WTC11 (cell line): ENCODE measurements around the gene OR2M2. TPM values are rescaled to one million over a fixed set of nuclear protein-coding genes. Genes with fewer than 3 reads are reported as not detected.

Experiments used
- ATAC-seq: fragments of 200-7000 bp; cut with Tn5 transposase; 2 replicates; pipeline ENCODE4 v1.10.0; 2021; ENCODE audit warnings: mild to moderate bottlenecking, moderate library complexity
- CTCF ChIA-PET: fragments of 300-600 bp; sonication (Branson Sonifier 250); formaldehyde crosslinking; loops from one replicate; lab custom pipeline; 2021; ENCODE audit warnings: antibody characterized with exemption; lab: Charles Lee
- POLR2A ChIA-PET: fragments of 350-600 bp; sonication (Branson Sonifier 250); formaldehyde crosslinking; loops from one replicate; lab custom pipeline; 2021; ENCODE audit warnings: antibody characterized with exemption; lab: Charles Lee
- DNase-seq: peaks from one replicate; pipeline ENCODE4 v3.0.0; 2021; ENCODE audit warnings: low spot score
- H3K27ac Mint-ChIP-seq: 2 replicates; pipeline ENCODE4 v1.8.0; 2021; ENCODE audit warnings: mixed read lengths
- H3K27me3 Mint-ChIP-seq: 2 replicates; pipeline ENCODE4 v1.8.0; 2021; ENCODE audit warnings: low read depth, mild to moderate bottlenecking, moderate library complexity, mixed read lengths
- H3K36me3 Mint-ChIP-seq: 2 replicates; pipeline ENCODE4 v1.8.0; 2021; ENCODE audit warnings: mixed read lengths
- H3K4me1 Mint-ChIP-seq: 2 replicates; pipeline ENCODE4 v1.8.0; 2022; ENCODE audit warnings: mixed read lengths
- H3K4me3 Mint-ChIP-seq: 2 replicates; pipeline ENCODE4 v1.8.0; 2021; ENCODE audit warnings: mild to moderate bottlenecking, moderate library complexity, mixed read lengths
- H3K9me3 Mint-ChIP-seq: 2 replicates; pipeline ENCODE4 v1.8.0; 2021; ENCODE audit warnings: mixed read lengths
- ATF1 ChIP-seq: sonication (generic); formaldehyde crosslinking; IDR thresholded peaks from 2 replicates; pipeline ENCODE4 v1.8.1; 2023; ENCODE audit warnings: mild to moderate bottlenecking, moderate library complexity, missing genetic modification reagents
- ESRRA ChIP-seq: sonication (generic); formaldehyde crosslinking; IDR thresholded peaks from 2 replicates; pipeline ENCODE4 v1.8.1; 2022; ENCODE audit warnings: mild to moderate bottlenecking, missing genetic modification reagents, borderline replicate concordance
- FOXP1 ChIP-seq: sonication (generic); formaldehyde crosslinking; IDR thresholded peaks from 2 replicates; pipeline ENCODE4 v1.8.0; 2022; ENCODE audit warnings: missing genetic modification reagents, mild to moderate bottlenecking, moderate library complexity, borderline replicate concordance
- GRHL2 ChIP-seq: fragments of 250-450 bp; sonication (Bioruptor Pico); IDR thresholded peaks from 2 replicates; pipeline ENCODE4 v1.8.0; 2022; ENCODE audit warnings: mild to moderate bottlenecking, moderate library complexity; ENCODE audit not compliant: insufficient replicate concordance, severe bottlenecking
- JAZF1 ChIP-seq: fragments of 250-450 bp; sonication (Bioruptor Pico); IDR thresholded peaks from 2 replicates; pipeline ENCODE4 v1.9.0; 2021; ENCODE audit warnings: moderate library complexity, mild to moderate bottlenecking, inconsistent platforms
- KAT7 ChIP-seq: sonication (generic); formaldehyde crosslinking; IDR thresholded peaks from 2 replicates; pipeline ENCODE4 v1.8.1; 2023; ENCODE audit warnings: missing genetic modification reagents, mild to moderate bottlenecking, borderline replicate concordance
- MYBL2 ChIP-seq: sonication (generic); formaldehyde crosslinking; IDR thresholded peaks from 2 replicates; pipeline ENCODE4 v1.8.1; 2023; ENCODE audit warnings: mild to moderate bottlenecking, moderate library complexity, missing genetic modification reagents
- NR2C2 ChIP-seq: sonication (generic); formaldehyde crosslinking; IDR thresholded peaks from 2 replicates; pipeline ENCODE4 v1.8.0; 2022; ENCODE audit warnings: mild to moderate bottlenecking, missing genetic modification reagents
- OVOL2 ChIP-seq: fragments of 250-450 bp; sonication (Bioruptor Pico); IDR thresholded peaks from 2 replicates; pipeline ENCODE4 v1.9.0; 2021; ENCODE audit warnings: mild to moderate bottlenecking, borderline replicate concordance
- TEAD4 ChIP-seq: sonication (generic); formaldehyde crosslinking; IDR thresholded peaks from 2 replicates; pipeline ENCODE4 v1.8.0; 2022; ENCODE audit warnings: mild to moderate bottlenecking, missing genetic modification reagents
- TP53 ChIP-seq: sonication (generic); formaldehyde crosslinking; IDR thresholded peaks from 2 replicates; pipeline ENCODE4 v1.8.1; 2023; ENCODE audit warnings: mild to moderate bottlenecking, missing genetic modification reagents
- ZNF396 ChIP-seq: fragments of 250-450 bp; sonication (Bioruptor Pico); IDR thresholded peaks from 2 replicates; pipeline ENCODE4 v1.8.0; 2021; ENCODE audit warnings: mild to moderate bottlenecking, moderate library complexity, borderline replicate concordance
- ZNF416 ChIP-seq: fragments of 250-450 bp; sonication (Bioruptor Pico); IDR thresholded peaks from 2 replicates; pipeline ENCODE4 v1.9.0; 2021; ENCODE audit warnings: mild to moderate bottlenecking, inconsistent platforms
- total RNA-seq: library from RNA; stranded (reverse); gene quantifications from 3 replicates; pipeline ENCODE4 v1.2.3, GENCODE V29; 2021
- TF ChIP-seq, protein P1 (sequence below): sonication (generic); formaldehyde crosslinking; IDR thresholded peaks from 2 replicates; pipeline ENCODE4 v1.8.1; 2022; ENCODE audit warnings: low read depth, mild to moderate bottlenecking, moderate library complexity, missing genetic modification reagents, borderline replicate concordance
- TF ChIP-seq, protein P2 (sequence below): sonication (generic); formaldehyde crosslinking; conservative IDR thresholded peaks from 2 replicates; pipeline ENCODE4 v1.8.1; 2023; ENCODE audit warnings: mild to moderate bottlenecking, low read depth, missing genetic modification reagents, moderate library complexity
- TF ChIP-seq, protein P3 (sequence below): sonication (generic); formaldehyde crosslinking; IDR thresholded peaks from 2 replicates; pipeline ENCODE4 v1.8.0; 2022; ENCODE audit warnings: missing genetic modification reagents
- TF ChIP-seq, protein P4 (sequence below): fragments of 250-450 bp; sonication (Bioruptor Pico); IDR thresholded peaks from 2 replicates; pipeline ENCODE4 v2.1.2; 2022; ENCODE audit warnings: mild to moderate bottlenecking, moderate library complexity
- TF ChIP-seq, protein P5 (sequence below): fragments of 250-450 bp; sonication (Bioruptor Pico); IDR thresholded peaks from 2 replicates; pipeline ENCODE4 v1.9.0; 2021; ENCODE audit warnings: mild to moderate bottlenecking
- TF ChIP-seq, protein P6 (sequence below): fragments of 250-450 bp; sonication (Bioruptor Pico); IDR thresholded peaks from 2 replicates; pipeline ENCODE4 v1.9.0; 2021; ENCODE audit warnings: mild to moderate bottlenecking
- TF ChIP-seq, protein P7 (sequence below): sonication (generic); formaldehyde crosslinking; IDR thresholded peaks from 2 replicates; pipeline ENCODE4 v1.8.0; 2022; ENCODE audit warnings: mild to moderate bottlenecking, missing genetic modification reagents

Gene OR2M2
- total RNA-seq, 1 experiment from 2014 or later: not detected

DNA sequence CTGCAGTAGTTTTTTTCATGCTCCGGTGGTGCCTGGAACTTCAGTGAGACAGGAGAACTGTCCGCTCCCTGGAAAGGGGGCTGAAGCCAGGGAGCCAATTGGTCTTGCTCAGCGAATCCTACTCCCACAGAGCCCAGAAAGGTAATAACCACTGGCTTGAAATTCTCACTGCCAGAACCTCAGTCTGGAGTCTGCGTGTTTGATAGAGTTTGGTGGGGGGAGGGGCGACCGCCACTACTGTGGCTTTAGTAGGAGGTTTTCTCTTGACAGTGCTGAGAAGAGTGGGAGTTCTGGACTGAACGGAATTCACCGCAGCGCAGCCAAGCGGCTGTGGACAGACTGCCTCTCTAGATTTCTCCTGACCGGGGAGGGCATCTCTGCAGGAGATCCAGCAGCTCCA lies 14.4 kb downstream of the OR2M2 start:
- TF ChIP-seq NR2C2: no peak
- TF ChIP-seq ATF1 (CRISPR knock-in tag): no peak
- no peak for TF ChIP-seq TP53 (CRISPR knock-in tag)
- TF ChIP-seq ZNF396 (CRISPR knock-in tag): no peak
- TF ChIP-seq, protein P1, sequence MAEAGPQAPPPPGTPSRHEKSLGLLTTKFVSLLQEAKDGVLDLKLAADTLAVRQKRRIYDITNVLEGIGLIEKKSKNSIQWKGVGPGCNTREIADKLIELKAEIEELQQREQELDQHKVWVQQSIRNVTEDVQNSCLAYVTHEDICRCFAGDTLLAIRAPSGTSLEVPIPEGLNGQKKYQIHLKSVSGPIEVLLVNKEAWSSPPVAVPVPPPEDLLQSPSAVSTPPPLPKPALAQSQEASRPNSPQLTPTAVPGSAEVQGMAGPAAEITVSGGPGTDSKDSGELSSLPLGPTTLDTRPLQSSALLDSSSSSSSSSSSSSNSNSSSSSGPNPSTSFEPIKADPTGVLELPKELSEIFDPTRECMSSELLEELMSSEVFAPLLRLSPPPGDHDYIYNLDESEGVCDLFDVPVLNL (CRISPR knock-in tag): no peak
- TF ChIP-seq, protein P2, sequence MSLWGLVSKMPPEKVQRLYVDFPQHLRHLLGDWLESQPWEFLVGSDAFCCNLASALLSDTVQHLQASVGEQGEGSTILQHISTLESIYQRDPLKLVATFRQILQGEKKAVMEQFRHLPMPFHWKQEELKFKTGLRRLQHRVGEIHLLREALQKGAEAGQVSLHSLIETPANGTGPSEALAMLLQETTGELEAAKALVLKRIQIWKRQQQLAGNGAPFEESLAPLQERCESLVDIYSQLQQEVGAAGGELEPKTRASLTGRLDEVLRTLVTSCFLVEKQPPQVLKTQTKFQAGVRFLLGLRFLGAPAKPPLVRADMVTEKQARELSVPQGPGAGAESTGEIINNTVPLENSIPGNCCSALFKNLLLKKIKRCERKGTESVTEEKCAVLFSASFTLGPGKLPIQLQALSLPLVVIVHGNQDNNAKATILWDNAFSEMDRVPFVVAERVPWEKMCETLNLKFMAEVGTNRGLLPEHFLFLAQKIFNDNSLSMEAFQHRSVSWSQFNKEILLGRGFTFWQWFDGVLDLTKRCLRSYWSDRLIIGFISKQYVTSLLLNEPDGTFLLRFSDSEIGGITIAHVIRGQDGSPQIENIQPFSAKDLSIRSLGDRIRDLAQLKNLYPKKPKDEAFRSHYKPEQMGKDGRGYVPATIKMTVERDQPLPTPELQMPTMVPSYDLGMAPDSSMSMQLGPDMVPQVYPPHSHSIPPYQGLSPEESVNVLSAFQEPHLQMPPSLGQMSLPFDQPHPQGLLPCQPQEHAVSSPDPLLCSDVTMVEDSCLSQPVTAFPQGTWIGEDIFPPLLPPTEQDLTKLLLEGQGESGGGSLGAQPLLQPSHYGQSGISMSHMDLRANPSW (CRISPR knock-in tag): no peak
- TF ChIP-seq ZNF416 (CRISPR knock-in tag): no peak
- TF ChIP-seq FOXP1 (CRISPR knock-in tag): no peak
- TF ChIP-seq TEAD4 (CRISPR knock-in tag): no peak
- TF ChIP-seq, protein P3, sequence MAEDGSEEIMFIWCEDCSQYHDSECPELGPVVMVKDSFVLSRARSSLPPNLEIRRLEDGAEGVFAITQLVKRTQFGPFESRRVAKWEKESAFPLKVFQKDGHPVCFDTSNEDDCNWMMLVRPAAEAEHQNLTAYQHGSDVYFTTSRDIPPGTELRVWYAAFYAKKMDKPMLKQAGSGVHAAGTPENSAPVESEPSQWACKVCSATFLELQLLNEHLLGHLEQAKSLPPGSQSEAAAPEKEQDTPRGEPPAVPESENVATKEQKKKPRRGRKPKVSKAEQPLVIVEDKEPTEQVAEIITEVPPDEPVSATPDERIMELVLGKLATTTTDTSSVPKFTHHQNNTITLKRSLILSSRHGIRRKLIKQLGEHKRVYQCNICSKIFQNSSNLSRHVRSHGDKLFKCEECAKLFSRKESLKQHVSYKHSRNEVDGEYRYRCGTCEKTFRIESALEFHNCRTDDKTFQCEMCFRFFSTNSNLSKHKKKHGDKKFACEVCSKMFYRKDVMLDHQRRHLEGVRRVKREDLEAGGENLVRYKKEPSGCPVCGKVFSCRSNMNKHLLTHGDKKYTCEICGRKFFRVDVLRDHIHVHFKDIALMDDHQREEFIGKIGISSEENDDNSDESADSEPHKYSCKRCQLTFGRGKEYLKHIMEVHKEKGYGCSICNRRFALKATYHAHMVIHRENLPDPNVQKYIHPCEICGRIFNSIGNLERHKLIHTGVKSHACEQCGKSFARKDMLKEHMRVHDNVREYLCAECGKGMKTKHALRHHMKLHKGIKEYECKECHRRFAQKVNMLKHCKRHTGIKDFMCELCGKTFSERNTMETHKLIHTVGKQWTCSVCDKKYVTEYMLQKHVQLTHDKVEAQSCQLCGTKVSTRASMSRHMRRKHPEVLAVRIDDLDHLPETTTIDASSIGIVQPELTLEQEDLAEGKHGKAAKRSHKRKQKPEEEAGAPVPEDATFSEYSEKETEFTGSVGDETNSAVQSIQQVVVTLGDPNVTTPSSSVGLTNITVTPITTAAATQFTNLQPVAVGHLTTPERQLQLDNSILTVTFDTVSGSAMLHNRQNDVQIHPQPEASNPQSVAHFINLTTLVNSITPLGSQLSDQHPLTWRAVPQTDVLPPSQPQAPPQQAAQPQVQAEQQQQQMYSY (CRISPR knock-in tag): no peak
- TF ChIP-seq ESRRA (CRISPR knock-in tag): no peak
- no peak for TF ChIP-seq OVOL2 (CRISPR knock-in tag)
- no peak for TF ChIP-seq JAZF1 (CRISPR knock-in tag)
- TF ChIP-seq, all 79 proteins: peak for 0
- Mint-ChIP-seq H3K9me3 (peaks cover 78% of the 10 kb centered on the region), H3K4me1 (no peaks in the 10 kb centered on the region), H3K36me3 (peaks cover 73% of the 10 kb centered on the region), H3K27me3 (peaks cover 13% of the 10 kb centered on the region), H3K27ac (no peak overlapping the region), H3K4me3 (no peak overlapping the region)
- CTCF ChIA-PET: no interaction called here
- POLR2A ChIA-PET: no interaction called here
- no peak for DNase-seq
- ATAC-seq: no peak

DNA sequence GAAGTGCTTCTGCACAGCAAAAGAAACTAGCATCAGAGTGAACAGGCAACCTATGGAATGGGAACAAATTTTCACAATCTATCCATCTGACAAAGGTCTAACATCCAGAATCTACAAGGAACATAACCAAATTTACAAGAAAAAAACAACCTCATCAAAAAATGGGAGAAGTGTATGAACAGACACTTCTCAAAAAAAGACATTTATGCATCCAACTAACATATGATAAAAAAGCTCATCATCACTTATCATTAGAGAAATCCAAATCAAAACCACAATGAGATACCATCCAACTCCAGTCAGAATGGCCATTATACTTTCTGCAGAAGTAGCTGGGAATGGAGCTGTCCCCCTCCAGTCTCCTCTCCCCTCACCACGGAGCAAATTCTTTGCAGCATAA lies 19.5 kb downstream of the OR2M2 start:
- no peak for ATAC-seq
- peaks cover 75% of the 10 kb centered on the region for H3K9me3 Mint-ChIP-seq
- H3K27ac Mint-ChIP-seq: no peak overlapping the region
- no peak for TF ChIP-seq MYBL2 (CRISPR knock-in tag)
- TF ChIP-seq, protein P4, sequence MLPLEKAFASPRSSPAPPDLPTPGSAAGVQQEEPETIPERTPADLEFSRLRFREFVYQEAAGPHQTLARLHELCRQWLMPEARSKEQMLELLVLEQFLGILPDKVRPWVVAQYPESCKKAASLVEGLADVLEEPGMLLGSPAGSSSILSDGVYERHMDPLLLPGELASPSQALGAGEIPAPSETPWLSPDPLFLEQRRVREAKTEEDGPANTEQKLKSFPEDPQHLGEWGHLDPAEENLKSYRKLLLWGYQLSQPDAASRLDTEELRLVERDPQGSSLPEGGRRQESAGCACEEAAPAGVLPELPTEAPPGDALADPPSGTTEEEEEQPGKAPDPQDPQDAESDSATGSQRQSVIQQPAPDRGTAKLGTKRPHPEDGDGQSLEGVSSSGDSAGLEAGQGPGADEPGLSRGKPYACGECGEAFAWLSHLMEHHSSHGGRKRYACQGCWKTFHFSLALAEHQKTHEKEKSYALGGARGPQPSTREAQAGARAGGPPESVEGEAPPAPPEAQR (CRISPR knock-in tag): no peak
- TF ChIP-seq, protein P5, sequence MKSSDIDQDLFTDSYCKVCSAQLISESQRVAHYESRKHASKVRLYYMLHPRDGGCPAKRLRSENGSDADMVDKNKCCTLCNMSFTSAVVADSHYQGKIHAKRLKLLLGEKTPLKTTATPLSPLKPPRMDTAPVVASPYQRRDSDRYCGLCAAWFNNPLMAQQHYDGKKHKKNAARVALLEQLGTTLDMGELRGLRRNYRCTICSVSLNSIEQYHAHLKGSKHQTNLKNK: no peak
- no peak for TF ChIP-seq GRHL2 (CRISPR knock-in tag)
- TF ChIP-seq, protein P6, sequence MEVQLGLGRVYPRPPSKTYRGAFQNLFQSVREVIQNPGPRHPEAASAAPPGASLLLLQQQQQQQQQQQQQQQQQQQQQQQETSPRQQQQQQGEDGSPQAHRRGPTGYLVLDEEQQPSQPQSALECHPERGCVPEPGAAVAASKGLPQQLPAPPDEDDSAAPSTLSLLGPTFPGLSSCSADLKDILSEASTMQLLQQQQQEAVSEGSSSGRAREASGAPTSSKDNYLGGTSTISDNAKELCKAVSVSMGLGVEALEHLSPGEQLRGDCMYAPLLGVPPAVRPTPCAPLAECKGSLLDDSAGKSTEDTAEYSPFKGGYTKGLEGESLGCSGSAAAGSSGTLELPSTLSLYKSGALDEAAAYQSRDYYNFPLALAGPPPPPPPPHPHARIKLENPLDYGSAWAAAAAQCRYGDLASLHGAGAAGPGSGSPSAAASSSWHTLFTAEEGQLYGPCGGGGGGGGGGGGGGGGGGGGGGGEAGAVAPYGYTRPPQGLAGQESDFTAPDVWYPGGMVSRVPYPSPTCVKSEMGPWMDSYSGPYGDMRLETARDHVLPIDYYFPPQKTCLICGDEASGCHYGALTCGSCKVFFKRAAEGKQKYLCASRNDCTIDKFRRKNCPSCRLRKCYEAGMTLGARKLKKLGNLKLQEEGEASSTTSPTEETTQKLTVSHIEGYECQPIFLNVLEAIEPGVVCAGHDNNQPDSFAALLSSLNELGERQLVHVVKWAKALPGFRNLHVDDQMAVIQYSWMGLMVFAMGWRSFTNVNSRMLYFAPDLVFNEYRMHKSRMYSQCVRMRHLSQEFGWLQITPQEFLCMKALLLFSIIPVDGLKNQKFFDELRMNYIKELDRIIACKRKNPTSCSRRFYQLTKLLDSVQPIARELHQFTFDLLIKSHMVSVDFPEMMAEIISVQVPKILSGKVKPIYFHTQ (CRISPR knock-in tag): no peak
- TF ChIP-seq, protein P2 (CRISPR knock-in tag): no peak
- TF ChIP-seq KAT7 (CRISPR knock-in tag): no peak
- TF ChIP-seq, protein P7, sequence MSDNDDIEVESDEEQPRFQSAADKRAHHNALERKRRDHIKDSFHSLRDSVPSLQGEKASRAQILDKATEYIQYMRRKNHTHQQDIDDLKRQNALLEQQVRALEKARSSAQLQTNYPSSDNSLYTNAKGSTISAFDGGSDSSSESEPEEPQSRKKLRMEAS (CRISPR knock-in tag): no peak
- no peak for TF ChIP-seq JAZF1 (CRISPR knock-in tag)

More for the DNA sequence above, 19.5 kb downstream of the OR2M2 start:
- Mint-ChIP-seq H3K4me3 (no peak overlapping the region), H3K27me3 (peaks cover 18% of the 10 kb centered on the region), H3K36me3 (peaks cover 61% of the 10 kb centered on the region), H3K4me1 (no peaks in the 10 kb centered on the region)
- POLR2A ChIA-PET: no interaction called here
- CTCF ChIA-PET: no interaction called here
- no peak for DNase-seq
